Muscle of arm (tissue), 12 donors: ENCODE results near the gene TUBGCP3. TPM values are rescaled to one million over a fixed set of nuclear protein-coding genes. Genes with fewer than 3 reads are reported as not detected.

Experiments
- DNase-seq: peaks from one replicate; pipeline ENCODE4 v3.0.0-alpha.2; 2013
- polyA plus RNA-seq, 12 donors: library from polyadenylated mRNA; unstranded; fragments of 120-200 nt; gene quantifications; one replicate each; pipeline ENCODE4 v1.2.1, GENCODE V29; 2013; ENCODE audit not compliant: insufficient read length in 12 of 12

The TUBGCP3 gene
- polyA plus RNA-seq, 12 donors, result 15.5 to 26.6 (median 19.2) TPM; not detected in 1

- DNase-seq, result no peak
Measured at GRCh38 chr13:112483299-112483698, 104.7 kb downstream of the TUBGCP3 start.

GRCh38 chr13:112481458-112481857, 106.5 kb downstream of the TUBGCP3 start:
- no peak for DNase-seq

GRCh38 chr13:112479389-112479788, 108.6 kb downstream of the TUBGCP3 start:
- no peak for DNase-seq

GRCh38 chr13:112477070-112477619, 110.8 kb downstream of the TUBGCP3 start:
- no peak for DNase-seq

- no peak for DNase-seq
Measured at GRCh38 chr13:112475889-112476288, 112.1 kb downstream of the TUBGCP3 start.

- DNase-seq, result no peak
Measured at GRCh38 chr13:112474869-112475268, 113.1 kb downstream of the TUBGCP3 start.

GRCh38 chr13:112473818-112474217, 114.1 kb downstream of the TUBGCP3 start:
- no peak for DNase-seq

DNA sequence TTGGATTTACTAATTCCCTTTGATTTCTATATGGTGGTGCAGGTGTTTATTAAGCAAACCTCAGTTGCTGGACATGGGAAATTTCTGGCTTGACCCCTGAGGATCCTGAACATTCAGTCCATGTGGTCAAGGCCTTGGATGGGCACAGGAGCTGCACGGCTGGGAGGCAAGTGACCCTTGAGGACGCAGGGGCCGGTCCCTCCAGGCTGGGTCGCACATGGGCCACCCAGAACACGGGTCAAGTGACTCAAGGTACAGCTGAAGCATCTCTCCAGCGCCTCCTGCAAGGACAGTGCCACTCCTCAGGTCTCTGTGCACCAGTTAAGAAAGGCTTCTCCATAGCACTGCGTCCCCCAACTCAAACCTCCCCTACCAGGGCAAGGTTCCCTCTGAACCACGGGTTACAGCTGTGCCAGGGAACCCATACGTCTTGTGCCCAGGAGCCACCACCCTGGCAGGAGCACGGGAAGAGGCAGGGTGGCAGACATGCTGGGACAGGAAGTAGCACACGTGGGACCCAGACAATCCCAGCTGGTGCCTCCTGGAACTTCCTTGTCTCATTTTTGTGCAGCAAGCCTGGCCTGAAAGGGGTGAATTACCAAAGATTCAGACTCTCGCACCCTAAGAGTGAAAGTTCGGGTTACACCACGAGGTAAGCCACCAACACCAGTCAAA, 118.7 kb downstream of the TUBGCP3 start:
- DNase-seq, result no peak

DNA sequence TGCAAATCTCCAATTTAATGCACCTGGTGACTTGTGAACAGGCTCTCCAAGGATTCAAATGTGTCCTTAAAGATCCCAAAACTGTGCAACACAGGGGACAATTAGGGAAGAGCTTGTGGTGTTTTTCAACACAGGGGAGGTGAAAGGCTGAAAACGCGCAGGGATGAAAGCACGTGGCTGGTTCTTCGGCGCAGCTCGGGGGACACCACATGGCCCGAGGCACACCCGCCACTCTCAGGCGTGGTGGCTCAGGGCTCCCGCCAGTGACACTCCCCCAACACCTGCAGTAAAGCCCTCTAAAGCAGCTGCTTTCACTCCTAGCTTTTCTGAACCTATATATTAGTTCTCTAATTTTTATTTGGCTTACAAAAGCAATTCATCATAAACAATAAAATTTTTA, 119.9 kb downstream of the TUBGCP3 start:
- DNase-seq, result no peak

- no peak for DNase-seq
Measured at GRCh38 chr13:112467236-112467635, 120.7 kb downstream of the TUBGCP3 start.

DNA sequence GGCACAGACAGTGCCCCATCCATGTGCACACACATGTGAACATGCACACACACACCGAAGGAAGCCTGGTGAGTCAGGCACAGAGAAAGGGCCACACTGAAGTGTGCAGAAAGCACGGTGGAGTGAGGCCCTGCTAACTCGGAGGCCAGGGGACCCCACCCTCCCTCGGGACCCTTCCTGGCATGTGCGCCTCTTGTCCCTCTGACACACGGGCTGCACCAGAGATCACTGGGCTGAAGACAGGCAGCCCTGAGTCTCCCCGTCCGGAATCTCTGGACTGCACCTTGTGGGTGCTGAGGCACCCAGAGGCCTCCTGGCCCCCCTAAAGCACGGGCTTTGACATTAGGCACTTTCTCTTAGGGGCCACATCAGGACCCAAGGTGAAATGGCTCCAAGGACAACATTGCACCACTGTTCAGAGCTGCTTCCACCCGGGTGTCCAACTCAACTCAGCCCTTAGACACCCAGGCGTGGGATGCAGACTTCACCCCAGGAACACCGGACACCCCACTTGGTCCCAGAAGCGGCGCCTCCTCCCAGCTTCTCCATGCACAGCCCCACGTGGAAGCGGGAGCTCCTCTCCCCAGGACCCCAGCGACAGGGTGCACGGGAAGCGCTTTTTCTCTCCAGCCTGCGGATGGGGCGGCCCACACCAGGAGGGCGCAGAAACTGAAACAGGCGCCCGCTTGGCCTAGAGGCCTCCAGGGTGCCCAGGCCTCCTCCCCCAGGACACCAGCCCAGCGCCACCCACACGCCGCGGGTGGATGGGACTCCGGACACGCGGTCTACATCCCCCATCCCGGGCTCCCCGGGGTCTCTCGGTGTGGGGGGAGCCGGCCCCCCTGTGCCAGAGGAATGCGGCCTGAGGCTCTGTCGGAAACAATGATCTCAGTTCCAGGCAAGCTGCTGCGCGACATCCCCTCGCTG, 121.6 kb downstream of the TUBGCP3 start:
- DNase-seq, result no peak

GRCh38 chr13:112465251-112466131, 122.5 kb downstream of the TUBGCP3 start:
- no peak for DNase-seq

DNA sequence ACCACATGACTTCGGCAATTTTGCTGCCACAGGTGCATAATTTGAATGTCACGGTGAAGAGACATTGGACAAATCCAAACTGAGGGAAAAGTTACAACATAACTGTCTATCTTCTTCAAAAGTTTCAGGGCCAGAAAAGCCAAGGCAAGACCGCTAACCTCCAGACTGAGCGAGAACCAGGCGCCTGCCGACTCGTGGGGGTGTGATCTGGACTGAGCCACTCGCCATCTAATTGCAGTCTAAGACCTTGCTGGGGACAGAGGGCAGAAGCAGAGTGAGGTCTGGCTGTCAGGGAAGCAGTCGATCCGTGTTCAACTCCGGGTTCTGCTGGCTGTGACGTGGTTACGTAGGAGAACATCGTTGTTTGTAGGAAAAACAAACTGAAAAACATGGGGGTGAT, 123.2 kb downstream of the TUBGCP3 start:
- DNase-seq, result no peak

GRCh38 chr13:112462408-112462807, 125.5 kb downstream of the TUBGCP3 start:
- no peak for DNase-seq

DNA sequence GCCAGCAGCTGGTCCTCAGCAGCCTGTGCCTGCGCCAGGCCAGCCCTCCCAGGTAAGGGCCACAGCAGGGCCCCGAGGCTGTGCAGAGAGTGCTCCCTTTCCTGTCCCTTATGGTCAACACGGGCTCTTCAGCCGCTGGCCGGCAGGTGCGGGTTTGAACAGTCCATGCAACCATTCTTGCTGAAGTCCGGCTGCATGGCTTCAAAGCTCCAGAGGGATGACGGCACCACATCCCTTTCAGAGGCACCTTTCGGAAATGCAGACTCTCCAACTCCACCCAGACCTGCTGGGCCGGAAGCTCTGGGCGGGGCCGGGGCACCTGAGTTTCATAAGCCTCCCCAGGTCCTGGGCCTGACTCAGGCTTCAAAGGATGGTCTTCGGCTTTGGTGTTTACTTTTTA, 130.5 kb downstream of the TUBGCP3 start:
- no peak for DNase-seq

DNA sequence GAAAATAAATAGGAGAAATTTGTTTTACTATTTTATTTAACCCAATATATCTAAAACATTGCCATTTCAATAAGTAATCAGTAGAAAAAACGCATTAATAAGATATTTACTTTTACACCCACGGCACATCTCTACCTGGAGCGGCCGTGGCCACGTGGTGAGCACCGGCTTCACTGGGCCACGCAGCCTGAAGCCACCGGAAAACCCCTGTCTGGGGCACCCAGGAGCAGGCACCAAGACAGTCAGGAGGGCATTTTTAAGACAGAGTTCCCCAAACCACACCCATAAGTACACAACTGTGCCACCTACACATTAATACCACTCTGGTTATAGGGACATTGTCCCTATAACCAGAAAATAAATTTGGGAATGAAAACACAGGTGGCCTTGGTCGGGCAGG, 130.9 kb downstream of the TUBGCP3 start:
- no peak for DNase-seq

DNA sequence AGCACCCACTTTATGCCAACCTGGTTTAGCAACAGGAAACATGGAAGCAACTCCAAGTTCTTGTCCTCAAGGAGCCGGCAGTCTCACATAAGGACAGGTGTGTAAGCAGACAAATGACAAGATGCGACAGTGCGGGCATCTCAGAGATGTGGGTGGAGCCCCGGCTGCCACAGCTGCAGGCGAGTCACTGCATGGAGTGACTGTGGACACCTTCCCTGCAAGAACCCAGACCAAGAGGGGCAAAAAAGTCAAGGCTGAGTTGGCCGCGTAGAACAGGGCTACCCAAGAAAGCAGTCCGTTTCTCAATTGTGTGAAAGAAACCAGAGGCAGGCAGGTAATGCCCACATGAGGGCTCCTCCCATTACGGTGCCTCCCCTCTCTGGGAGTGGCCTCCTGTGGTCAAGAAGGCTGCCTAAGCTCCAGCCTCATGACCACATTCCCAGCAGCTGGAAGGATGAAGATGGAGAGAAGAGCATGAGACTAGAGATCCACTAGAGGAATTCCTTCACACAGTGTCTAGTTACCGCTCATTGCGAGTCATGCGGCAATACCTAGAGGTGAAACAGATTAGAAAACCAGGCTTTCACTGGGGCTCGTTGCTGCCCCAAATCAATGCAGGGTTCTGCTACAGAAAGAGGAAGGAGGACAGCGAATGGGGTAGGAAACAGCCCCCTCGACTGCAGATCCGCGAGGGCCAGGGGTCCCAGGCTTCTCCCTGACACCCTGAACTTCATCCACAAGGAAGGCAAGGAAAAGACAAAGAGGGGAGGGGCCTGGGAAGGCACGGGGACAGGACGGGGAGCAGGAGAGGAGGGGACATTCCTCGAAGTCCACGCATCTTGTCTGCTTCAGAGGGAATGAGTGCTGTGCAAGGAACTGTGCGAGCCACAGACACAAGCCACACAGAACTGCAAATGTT, 131.6 kb downstream of the TUBGCP3 start:
- no peak for DNase-seq

GRCh38 chr13:112455476-112456059, 132.4 kb downstream of the TUBGCP3 start:
- DNase-seq, result no peak

DNA sequence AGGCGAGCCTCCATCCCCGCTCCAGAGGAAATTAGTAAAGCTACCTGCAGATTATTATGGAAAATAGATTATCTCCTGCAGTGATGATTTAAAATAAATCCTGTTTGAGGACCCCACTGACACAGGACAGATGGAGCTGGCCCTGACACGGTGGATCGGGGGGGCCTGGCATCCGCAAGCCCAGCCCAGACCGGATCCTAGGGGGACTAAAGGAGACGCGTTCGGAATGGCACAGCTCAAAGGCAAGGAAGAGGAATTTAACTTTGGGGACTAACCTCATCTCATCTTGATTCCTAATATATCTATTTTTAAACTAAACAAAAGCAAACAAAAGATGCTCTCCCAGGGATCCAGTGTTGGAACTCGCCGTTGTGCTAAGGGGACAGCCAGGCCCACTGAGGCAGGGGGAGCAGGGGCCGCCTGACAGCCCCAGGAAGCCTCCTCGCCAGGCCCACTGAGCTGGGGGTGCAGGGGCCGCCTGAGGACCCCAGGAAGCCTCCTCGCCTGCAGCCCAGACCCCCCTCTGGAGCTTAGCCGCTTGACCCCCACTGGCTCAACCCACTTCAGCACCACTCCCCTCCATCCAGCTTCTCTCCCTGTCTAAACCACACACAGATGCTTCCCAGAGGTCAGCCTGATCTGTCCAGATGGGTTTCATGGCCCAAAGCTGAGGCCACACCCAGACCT, 133.2 kb downstream of the TUBGCP3 start:
- no peak for DNase-seq
